B cell (primary cell): Measurements from ENCODE around the gene RIMBP2. TPM values are rescaled to one million over a fixed set of nuclear protein-coding genes. Genes with fewer than 3 reads are reported as not detected.

ENCODE experiments used
- ATAC-seq: fragments of 200-7000 bp; cut with Tn5 transposase; one replicate; pipeline ENCODE4 v1.10.0; 2021; ENCODE audit warnings: low read depth, mild to moderate bottlenecking, moderate number of reproducible peaks, moderate library complexity
- CTCF ChIA-PET: fragments of 350-600 bp; sonication (Branson Sonifier 250); formaldehyde crosslinking; loops from one replicate; lab custom pipeline; 2021; ENCODE audit warnings: antibody characterized with exemption, inconsistent platforms; lab: Charles Lee
- POLR2A ChIA-PET: fragments of 350-600 bp; sonication (Branson Sonifier 250); formaldehyde crosslinking; loops from one replicate; lab custom pipeline; 2021; ENCODE audit warnings: antibody characterized with exemption; lab: Charles Lee
- DNase-seq: peaks from one replicate; pipeline ENCODE4 v3.0.0; 2013
- H2AFZ ChIP-seq: 2 replicates; pipeline ENCODE4 v1.6.1; 2012; ENCODE audit warnings: mild to moderate bottlenecking, low read depth, low read length; ENCODE audit not compliant: insufficient read depth, poor library complexity, severe bottlenecking
- H3K27ac ChIP-seq, 2 donors: 1 replicate in 1 of 2; 2 replicates in 1 of 2; pipeline ENCODE4 v1.5.1; 2012 to 2013; ENCODE audit warnings: low read length in 2 of 2, mild to moderate bottlenecking in 2 of 2, moderate library complexity in 1 of 2
- H3K27me3 ChIP-seq, 4 experiments: fragments of 200-600 bp in 1 of 4; sonication (generic) in 1 of 4; replicated peaks in 1 of 4; 1 replicate in 2 of 4; 2 replicates in 2 of 4; pipeline versions ENCODE4 v1.6.1 to v1.7.0; 2013 to 2016; ENCODE audit warnings: low read length in 3 of 4, mild to moderate bottlenecking in 2 of 4, mixed read lengths in 1 of 4, moderate library complexity in 1 of 4; ENCODE audit not compliant: insufficient read depth in 4 of 4, control insufficient read depth in 3 of 4; ENCODE audit errors: control extremely low read depth in 1 of 4
- H3K36me3 ChIP-seq, 2 experiments: replicated peaks in 1 of 2; 1 replicate in 1 of 2; 2 replicates in 1 of 2; pipeline versions ENCODE4 v1.6.1 to v1.7.1; 2013; ENCODE audit warnings: low read length in 1 of 2; ENCODE audit not compliant: insufficient read depth in 2 of 2, control insufficient read depth in 1 of 2; ENCODE audit errors: control extremely low read depth in 1 of 2, extremely low read depth in 1 of 2
- H3K4me1 ChIP-seq, 2 donors: fragments of 200-600 bp in 1 of 2; sonication (generic) in 1 of 2; 1 replicate in 1 of 2; 2 replicates in 1 of 2; pipeline versions ENCODE4 v1.5.1 to v1.6.1; 2013 to 2017; ENCODE audit warnings: low read length in 2 of 2; ENCODE audit not compliant: control insufficient read depth in 2 of 2, insufficient read depth in 2 of 2
- H3K4me2 ChIP-seq: replicated peaks from 2 replicates; pipeline ENCODE3; 2012; ENCODE audit warnings: mild to moderate bottlenecking, low read depth, low read length; ENCODE audit not compliant: poor library complexity, severe bottlenecking
- H3K4me3 ChIP-seq, 5 experiments: fragments of 200-600 bp in 1 of 5; sonication (generic) in 1 of 5; 1 replicate in 3 of 5; 2 replicates in 2 of 5; pipeline versions ENCODE4 v1.5.1 to v1.7.0; 2011 to 2016; ENCODE audit warnings: low read length in 4 of 5, mild to moderate bottlenecking in 4 of 5, low read depth in 2 of 5, control low read depth in 1 of 5, moderate library complexity in 1 of 5; ENCODE audit not compliant: insufficient read depth in 1 of 5; ENCODE audit errors: control extremely low read depth in 1 of 5, extremely low read depth in 1 of 5
- H3K79me2 ChIP-seq: fragments of 200-600 bp; sonication (generic); one replicate; pipeline ENCODE4 v1.6.0; 2016; ENCODE audit warnings: low read length; ENCODE audit not compliant: control insufficient read depth, insufficient read depth
- H3K9ac ChIP-seq: fragments of 200-600 bp; sonication (generic); 2 replicates; pipeline ENCODE4 v1.6.1; 2017; ENCODE audit warnings: mild to moderate bottlenecking, low read length, moderate library complexity
- H3K9me3 ChIP-seq, 3 donors: one replicate each; pipeline versions ENCODE4 v1.6.1 to v1.7.1; 2013; ENCODE audit warnings: low read length in 2 of 3; ENCODE audit not compliant: control insufficient read depth in 2 of 3, insufficient read depth in 1 of 3; ENCODE audit errors: control extremely low read depth in 1 of 3
- H4K20me1 ChIP-seq: 2 replicates; pipeline ENCODE4 v1.6.0; 2012; ENCODE audit warnings: mild to moderate bottlenecking, low read length; ENCODE audit not compliant: insufficient read depth, control insufficient read depth, poor library complexity, severe bottlenecking
- H3K27ac Mint-ChIP-seq: one replicate; pipeline ENCODE4 v1.8.0; 2021; ENCODE audit warnings: mixed read lengths
- H3K27me3 Mint-ChIP-seq: one replicate; pipeline ENCODE4 v1.8.0; 2021; ENCODE audit warnings: mixed read lengths
- H3K4me1 Mint-ChIP-seq: one replicate; pipeline ENCODE4 v1.8.0; 2021; ENCODE audit warnings: mixed read lengths
- H3K4me3 Mint-ChIP-seq: one replicate; pipeline ENCODE4 v1.8.0; 2021; ENCODE audit warnings: mixed read lengths
- H3K9me3 Mint-ChIP-seq: one replicate; pipeline ENCODE4 v1.8.0; 2022; ENCODE audit warnings: mixed read lengths; ENCODE audit not compliant: insufficient read depth
- EZH2 ChIP-seq: IDR thresholded peaks from 2 replicates; pipeline ENCODE4 v1.6.1; 2012; ENCODE audit warnings: borderline replicate concordance, low read depth, mild to moderate bottlenecking, moderate library complexity, low read length; ENCODE audit not compliant: insufficient read depth, poor library complexity, severe bottlenecking
- WGBS: methylation state at CpG from one replicate; pipeline ENCODE4 v1.1.5; 2013; ENCODE audit warnings: missing lambda C conversion rate; ENCODE audit not compliant: insufficient coverage; 5-methylcytosine and 5-hydroxymethylcytosine counted together
- intact Hi-C: fragments of 100-400 bp; cut with micrococcal nuclease; formaldehyde crosslinking; loops from one replicate; pipeline ENCODE4 v1.10.0; 2022
- polyA plus RNA-seq: library from polyadenylated mRNA; depleted of rRNA; stranded (reverse); fragments of >200 nt; gene quantifications from 2 replicates; pipeline ENCODE4 v1.2.3, GENCODE V29; 2012
- total RNA-seq, 2 donors: library from RNA; stranded (reverse); fragments of 120-200 nt in 1 of 2; gene quantifications; 1 replicate in 1 of 2; 2 replicates in 1 of 2; pipeline versions ENCODE4 v1.2.3 to v1.2.4, GENCODE V29; 2013 to 2022
- TF ChIP-seq, protein P1 (sequence below): fragments of 200-600 bp; IDR thresholded peaks from one replicate; pipeline ENCODE4 v1.8.0; 2022; ENCODE audit warnings: antibody characterized with exemption, mild to moderate bottlenecking

The RIMBP2 gene
- total and polyA plus RNA-seq, 2 donors (not counting 1 experiment from before 2014, with no cell fraction given), result not detected

- ChIA-PET CTCF (no interaction called here), POLR2A (no interaction called here)
- Mint-ChIP-seq H3K4me1 (no peaks in the 10 kb centered on the region), H3K27ac (no peak overlapping the region), H3K27me3 (no peaks in the 10 kb centered on the region), H3K9me3 (no peaks in the 10 kb centered on the region), H3K4me3 (no peak overlapping the region)
- H3K27me3 ChIP-seq, result no peaks in the 10 kb centered on the region
- 85% methylated on average over 19 of the region's 20 CpGs for WGBS
- no peak overlapping the region for H3K27ac ChIP-seq
- intact Hi-C loops, result no loop called here
- no peak overlapping the region for H3K4me3 ChIP-seq
- H3K9me3 ChIP-seq, result peaks cover 0 to 29% (median 0%) of the 10 kb centered on the region in 3 donors
- ATAC-seq, result no peak
- H3K9ac ChIP-seq, result no peak overlapping the region
- DNase-seq, result no peak
- no peaks in the 10 kb centered on the region for H4K20me1 ChIP-seq
- no peaks in the 10 kb centered on the region for H3K36me3 ChIP-seq
- no peak overlapping the region for H2AFZ ChIP-seq
- no peaks in the 10 kb centered on the region for H3K79me2 ChIP-seq
- TF ChIP-seq EZH2, result no peak
- TF ChIP-seq, protein P1, sequence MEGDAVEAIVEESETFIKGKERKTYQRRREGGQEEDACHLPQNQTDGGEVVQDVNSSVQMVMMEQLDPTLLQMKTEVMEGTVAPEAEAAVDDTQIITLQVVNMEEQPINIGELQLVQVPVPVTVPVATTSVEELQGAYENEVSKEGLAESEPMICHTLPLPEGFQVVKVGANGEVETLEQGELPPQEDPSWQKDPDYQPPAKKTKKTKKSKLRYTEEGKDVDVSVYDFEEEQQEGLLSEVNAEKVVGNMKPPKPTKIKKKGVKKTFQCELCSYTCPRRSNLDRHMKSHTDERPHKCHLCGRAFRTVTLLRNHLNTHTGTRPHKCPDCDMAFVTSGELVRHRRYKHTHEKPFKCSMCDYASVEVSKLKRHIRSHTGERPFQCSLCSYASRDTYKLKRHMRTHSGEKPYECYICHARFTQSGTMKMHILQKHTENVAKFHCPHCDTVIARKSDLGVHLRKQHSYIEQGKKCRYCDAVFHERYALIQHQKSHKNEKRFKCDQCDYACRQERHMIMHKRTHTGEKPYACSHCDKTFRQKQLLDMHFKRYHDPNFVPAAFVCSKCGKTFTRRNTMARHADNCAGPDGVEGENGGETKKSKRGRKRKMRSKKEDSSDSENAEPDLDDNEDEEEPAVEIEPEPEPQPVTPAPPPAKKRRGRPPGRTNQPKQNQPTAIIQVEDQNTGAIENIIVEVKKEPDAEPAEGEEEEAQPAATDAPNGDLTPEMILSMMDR, result no peak
- no peak overlapping the region for H3K4me2 ChIP-seq
- no peaks in the 10 kb centered on the region for H3K4me1 ChIP-seq
These were observed 267.9 kb downstream of the RIMBP2 start for GRCh38 chr12:130448044-130448821.

- H3K27ac ChIP-seq, result no peak overlapping the region
- H3K4me2 ChIP-seq, result no peak overlapping the region
- no peaks in the 10 kb centered on the region for H3K79me2 ChIP-seq
- 81% methylated on average over 6 of the region's 11 CpGs for WGBS
- Mint-ChIP-seq H3K9me3 (no peaks in the 10 kb centered on the region), H3K4me3 (no peak overlapping the region), H3K4me1 (no peaks in the 10 kb centered on the region), H3K27me3 (no peaks in the 10 kb centered on the region), H3K27ac (no peak overlapping the region)
- H3K9ac ChIP-seq, result no peak overlapping the region
- intact Hi-C loops, result no loop called here
- H3K27me3 ChIP-seq, result no peaks in the 10 kb centered on the region
- no peak overlapping the region for H2AFZ ChIP-seq
- ATAC-seq (no peak), DNase-seq (no peak)
- ChIA-PET POLR2A (no interaction called here), CTCF (no interaction called here)
- H3K9me3 ChIP-seq, result peaks cover 0 to 30% (median 0%) of the 10 kb centered on the region in 3 donors
- H3K36me3 ChIP-seq, result no peaks in the 10 kb centered on the region
- H4K20me1 ChIP-seq, result no peaks in the 10 kb centered on the region
- H3K4me1 ChIP-seq, result no peaks in the 10 kb centered on the region
- TF ChIP-seq, protein P1, result no peak
- no peak for TF ChIP-seq EZH2
- no peak overlapping the region for H3K4me3 ChIP-seq
These were observed 268.5 kb downstream of the RIMBP2 start for GRCh38 chr12:130447655-130447965.
